IPS DF 19.7 (cell line): Measurements from ENCODE around the gene RGS17.
"Not testable (repeated sequence)": the region's sequence is repeated elsewhere in the genome, so short reads cannot be mapped to it uniquely, and the experiment has no call there.

Experiments
- DNase-seq: peaks from one replicate; pipeline ENCODE4 v3.0.0-alpha.2; 2013; ENCODE audit warnings: low read depth, low spot score

Gene RGS17

GRCh38 chr6:153131037-153131981 lies at the start of gene RGS17:
Gene RGS17 (minus strand): TSS chr6:153131282. CDS start chr6:153044018, 87,264 bp downstream.
- DNase-seq: no peak

- no peak for DNase-seq
Measured at GRCh38 chr6:153172815-153173214, 41.7 kb upstream of the RGS17 start.

GRCh38 chr6:153170511-153170910 lies 39.4 kb upstream of the RGS17 start:
- DNase-seq: no peak

GRCh38 chr6:153167907-153168306 lies 36.8 kb upstream of the RGS17 start:
- DNase-seq: no peak

- no peak for DNase-seq
Measured at GRCh38 chr6:153167061-153167891, 36.2 kb upstream of the RGS17 start.

GRCh38 chr6:153162646-153163045 lies 31.6 kb upstream of the RGS17 start:
- DNase-seq: no peak

GRCh38 chr6:153162172-153162571 lies 31.1 kb upstream of the RGS17 start:
- DNase-seq: no peak

- DNase-seq: no peak
Measured at GRCh38 chr6:153160221-153160620, 29.1 kb upstream of the RGS17 start.

- no peak for DNase-seq
Measured at GRCh38 chr6:153150752-153151440, 19.8 kb upstream of the RGS17 start.

GRCh38 chr6:153150371-153150751 lies 19.3 kb upstream of the RGS17 start:
- no peak for DNase-seq

GRCh38 chr6:153149891-153150290 lies 18.8 kb upstream of the RGS17 start:
- no peak for DNase-seq

GRCh38 chr6:153146413-153146812 lies 15.3 kb upstream of the RGS17 start:
- DNase-seq: no peak

- no peak for DNase-seq
Measured at GRCh38 chr6:153145591-153145990, 14.5 kb upstream of the RGS17 start.

GRCh38 chr6:153143200-153143599 lies 12.1 kb upstream of the RGS17 start:
- no peak for DNase-seq

GRCh38 chr6:153140299-153140698 lies 9.2 kb upstream of the RGS17 start:
- no peak for DNase-seq

- no peak for DNase-seq
Measured at GRCh38 chr6:153138930-153139329, 7.8 kb upstream of the RGS17 start.

GRCh38 chr6:153135681-153136080 lies 4.6 kb upstream of the RGS17 start:
- no peak for DNase-seq

- not testable (repeated sequence) for DNase-seq
Measured at GRCh38 chr6:153133667-153134066, 2.6 kb upstream of the RGS17 start.

- no peak for DNase-seq
Measured at GRCh38 chr6:153130515-153131036, 506 bp downstream of the RGS17 start.

GRCh38 chr6:153129873-153130514 lies 1.1 kb downstream of the RGS17 start:
- no peak for DNase-seq

- no peak for DNase-seq
Measured at GRCh38 chr6:153126218-153126617, 4.9 kb downstream of the RGS17 start.
